EH (cell line): ENCODE measurements around the gene RAB14.

Experiments used
- DNase-seq: peaks from one replicate; pipeline ENCODE4 v3.0.0-alpha.2; 2015; ENCODE audit warnings: low read depth

RAB14 gene

GRCh38 chr9:121201738-121202533 is at the start of gene RAB14:
Gene RAB14, minus strand, starts transcription at chr9:121201869. Its CDS starts 8,457 bp downstream, at chr9:121193412.
- peak; percentile 99 for DNase-seq

GRCh38 chr9:121249563-121249962 is 47.9 kb upstream of the RAB14 start:
- DNase-seq: no peak

GRCh38 chr9:121246821-121247561 is 45.3 kb upstream of the RAB14 start:
- peak; percentile 94 for DNase-seq

GRCh38 chr9:121242959-121243346 is 41.3 kb upstream of the RAB14 start:
- peak; percentile 47 for DNase-seq

GRCh38 chr9:121242219-121242958 is 40.7 kb upstream of the RAB14 start:
- DNase-seq: peak; percentile 78

GRCh38 chr9:121240472-121241135 is 38.9 kb upstream of the RAB14 start:
- DNase-seq: peak; percentile 29

GRCh38 chr9:121239851-121240250 is 38.2 kb upstream of the RAB14 start:
- DNase-seq: no peak

GRCh38 chr9:121239071-121239470 is 37.4 kb upstream of the RAB14 start:
- peak; percentile 37 for DNase-seq

- DNase-seq: no peak
Measured at GRCh38 chr9:121237916-121238315, 36.2 kb upstream of the RAB14 start.

GRCh38 chr9:121235512-121235911 is 33.8 kb upstream of the RAB14 start:
- no peak for DNase-seq

GRCh38 chr9:121234832-121235161 is 33.1 kb upstream of the RAB14 start:
- no peak for DNase-seq

- peak; percentile 78 for DNase-seq
Measured at GRCh38 chr9:121233906-121234831, 32.5 kb upstream of the RAB14 start.

GRCh38 chr9:121232251-121232650 is 30.6 kb upstream of the RAB14 start:
- peak; percentile 15 for DNase-seq

GRCh38 chr9:121230256-121230655 is 28.6 kb upstream of the RAB14 start:
- peak; percentile 22 for DNase-seq

- no peak for DNase-seq
Measured at GRCh38 chr9:121227862-121228261, 26.2 kb upstream of the RAB14 start.

- DNase-seq: peak; percentile 63
Measured at GRCh38 chr9:121226175-121226574, 24.5 kb upstream of the RAB14 start.

GRCh38 chr9:121225240-121225639 is 23.6 kb upstream of the RAB14 start:
- no peak for DNase-seq

- peak; percentile 67 for DNase-seq
Measured at GRCh38 chr9:121222524-121223171, 21.0 kb upstream of the RAB14 start.

GRCh38 chr9:121221664-121222055 is 20.0 kb upstream of the RAB14 start:
- no peak for DNase-seq

GRCh38 chr9:121220996-121221663 is 19.5 kb upstream of the RAB14 start:
- no peak for DNase-seq
